CD4-positive, alpha-beta T cell treated with Interleukin-4 for 1 hour (primary cell): ENCODE results near the gene PDK2.
A peak's percentile ranks its signal among the peaks of the same experiment; 100 is the strongest.

Source experiments
- DNase-seq, 2 donors: peaks; one replicate each; pipeline ENCODE4 v3.0.0-alpha.2; 2020 to 2022

The PDK2 gene

GRCh38 chr17:50080096-50080480 lies 15.1 kb upstream of the PDK2 start:
- no peak for DNase-seq

GRCh38 chr17:50080827-50081226 lies 14.3 kb upstream of the PDK2 start:
- no peak for DNase-seq

GRCh38 chr17:50081757-50082156 lies 13.4 kb upstream of the PDK2 start:
- DNase-seq = no peak

GRCh38 chr17:50087246-50087911 lies 7.8 kb upstream of the PDK2 start:
- DNase-seq = peak; percentile 70 to 80

- no peak for DNase-seq
Measured at GRCh38 chr17:50087912-50088405, 7.2 kb upstream of the PDK2 start.

- DNase-seq = no peak
Measured at GRCh38 chr17:50088952-50089825, 6.0 kb upstream of the PDK2 start.

- DNase-seq = no peak
Measured at GRCh38 chr17:50090071-50090470, 5.1 kb upstream of the PDK2 start.

GRCh38 chr17:50090971-50091917 lies 3.9 kb upstream of the PDK2 start:
- no peak for DNase-seq

- DNase-seq = no peak
Measured at GRCh38 chr17:50091918-50092285, 3.2 kb upstream of the PDK2 start.

- no peak for DNase-seq
Measured at GRCh38 chr17:50093246-50093645, 1.9 kb upstream of the PDK2 start.

- DNase-seq = no peak
Measured at GRCh38 chr17:50093807-50094206, 1.3 kb upstream of the PDK2 start.

GRCh38 chr17:50094243-50094752 lies 853 bp upstream of the PDK2 start:
- peak; percentile 86 to 90 for DNase-seq

- no peak for DNase-seq
Measured at GRCh38 chr17:50095626-50096037, 481 bp downstream of the PDK2 start.

- DNase-seq = no peak
Measured at GRCh38 chr17:50096092-50096491, 941 bp downstream of the PDK2 start.

- DNase-seq = no peak
Measured at GRCh38 chr17:50096758-50097157, 1.6 kb downstream of the PDK2 start.

GRCh38 chr17:50097455-50097854 lies 2.3 kb downstream of the PDK2 start:
- DNase-seq = no peak

GRCh38 chr17:50097926-50098325 lies 2.8 kb downstream of the PDK2 start:
- DNase-seq = no peak

GRCh38 chr17:50098583-50098982 lies 3.4 kb downstream of the PDK2 start:
- no peak for DNase-seq

GRCh38 chr17:50099003-50099402 lies 3.9 kb downstream of the PDK2 start:
- no peak for DNase-seq

- no peak for DNase-seq
Measured at GRCh38 chr17:50100480-50100883, 5.3 kb downstream of the PDK2 start.

GRCh38 chr17:50100921-50101345 lies 5.8 kb downstream of the PDK2 start:
- no peak for DNase-seq

- DNase-seq = no peak
Measured at GRCh38 chr17:50101346-50102163, 6.4 kb downstream of the PDK2 start.
